Ecto neural progenitor cell (in vitro differentiated cells): ENCODE results near the gene TYW1B.
A peak's percentile ranks its signal among the peaks of the same experiment; 100 is the strongest.
"Not testable (repeated sequence)": the region's sequence is repeated elsewhere in the genome, so short reads cannot be mapped to it uniquely, and the experiment has no call there.

Experiments used
- DNase-seq: peaks from one replicate; pipeline ENCODE4 v3.0.0-alpha.2; 2018; ENCODE audit warnings: low spot score

Gene TYW1B

GRCh38 chr7:72810437-72810836 lies 17.6 kb downstream of the TYW1B start:
- not testable (repeated sequence) for DNase-seq

- DNase-seq, result not testable (repeated sequence)
Measured at GRCh38 chr7:72808511-72808910, 19.5 kb downstream of the TYW1B start.

GRCh38 chr7:72806851-72807250 lies 21.1 kb downstream of the TYW1B start:
- DNase-seq, result not testable (repeated sequence)

- DNase-seq, result no peak
Measured at GRCh38 chr7:72805526-72806494, 22.2 kb downstream of the TYW1B start.

GRCh38 chr7:72803778-72804177 lies 24.2 kb downstream of the TYW1B start:
- not testable (repeated sequence) for DNase-seq

- not testable (repeated sequence) for DNase-seq
Measured at GRCh38 chr7:72801564-72801963, 26.4 kb downstream of the TYW1B start.

GRCh38 chr7:72795401-72795800 lies 32.6 kb downstream of the TYW1B start:
- DNase-seq, result not testable (repeated sequence)

GRCh38 chr7:72793791-72794190 lies 34.2 kb downstream of the TYW1B start:
- DNase-seq, result no peak

- DNase-seq, result not testable (repeated sequence)
Measured at GRCh38 chr7:72790698-72791060, 37.3 kb downstream of the TYW1B start.

- DNase-seq, result not testable (repeated sequence)
Measured at GRCh38 chr7:72790048-72790697, 37.8 kb downstream of the TYW1B start.

- no peak for DNase-seq
Measured at GRCh38 chr7:72785166-72785955, 42.6 kb downstream of the TYW1B start.

GRCh38 chr7:72783601-72784370 lies 44.2 kb downstream of the TYW1B start:
- not testable (repeated sequence) for DNase-seq

- DNase-seq, result no peak
Measured at GRCh38 chr7:72781631-72782030, 46.4 kb downstream of the TYW1B start.

GRCh38 chr7:72781161-72781560 lies 46.8 kb downstream of the TYW1B start:
- peak; percentile 41 for DNase-seq

- DNase-seq, result not testable (repeated sequence)
Measured at GRCh38 chr7:72780289-72780894, 47.6 kb downstream of the TYW1B start.

GRCh38 chr7:72777167-72777566 lies 50.8 kb downstream of the TYW1B start:
- DNase-seq, result not testable (repeated sequence)

GRCh38 chr7:72772627-72773026 lies 55.4 kb downstream of the TYW1B start:
- not testable (repeated sequence) for DNase-seq

GRCh38 chr7:72766994-72767393 lies 61.0 kb downstream of the TYW1B start:
- not testable (repeated sequence) for DNase-seq

- no peak for DNase-seq
Measured at GRCh38 chr7:72760602-72761001, 67.4 kb downstream of the TYW1B start.

- no peak for DNase-seq
Measured at GRCh38 chr7:72754312-72754711, 73.7 kb downstream of the TYW1B start.

GRCh38 chr7:72753781-72754180 lies 74.2 kb downstream of the TYW1B start:
- DNase-seq, result no peak
